GM19351 (cell line): ENCODE data around the gene SYMPK.
"Not testable (repeated sequence)": the region's sequence is repeated elsewhere in the genome, so short reads cannot be mapped to it uniquely, and the experiment has no call there.

Experiments
- ATAC-seq: cut with Tn5 transposase; IDR thresholded peaks from one replicate; pipeline ENCODE4 v1.9.1; 2021; ENCODE audit warnings: mild to moderate bottlenecking, moderate library complexity; ENCODE audit not compliant: unreplicated experiment

SYMPK gene

GRCh38 chr19:45809643-45810159 lies 53.2 kb downstream of the SYMPK start:
- ATAC-seq: no peak

- ATAC-seq: no peak
These were observed 57.2 kb downstream of the SYMPK start for GRCh38 chr19:45805719-45806118.

- no peak for ATAC-seq
These were observed 58.1 kb downstream of the SYMPK start for GRCh38 chr19:45804959-45805230.

GRCh38 chr19:45804140-45804958 lies 58.6 kb downstream of the SYMPK start:
- no peak for ATAC-seq

- no peak for ATAC-seq
These were observed 61.3 kb downstream of the SYMPK start for GRCh38 chr19:45801603-45802175.

- no peak for ATAC-seq
These were observed 62.8 kb downstream of the SYMPK start for GRCh38 chr19:45800070-45800553.

- ATAC-seq: not testable (repeated sequence)
These were observed 63.4 kb downstream of the SYMPK start for GRCh38 chr19:45799541-45799940.

- no peak for ATAC-seq
These were observed 63.9 kb downstream of the SYMPK start for GRCh38 chr19:45798995-45799517.

GRCh38 chr19:45794627-45795026 lies 68.3 kb downstream of the SYMPK start:
- no peak for ATAC-seq

GRCh38 chr19:45793876-45794275 lies 69.1 kb downstream of the SYMPK start:
- ATAC-seq: no peak

- no peak for ATAC-seq
These were observed 69.8 kb downstream of the SYMPK start for GRCh38 chr19:45793178-45793564.

- ATAC-seq: peak; percentile 91
These were observed 70.3 kb downstream of the SYMPK start, which contains the start of gene DMWD for GRCh38 chr19:45792470-45793177. Gene DMWD, minus strand, starts transcription at chr19:45792845. Its CDS starts 89 bp downstream, at chr19:45792756.

GRCh38 chr19:45791744-45792469 lies 71.0 kb downstream of the SYMPK start:
- ATAC-seq: peak; percentile 12

GRCh38 chr19:45790942-45791341 lies 72.0 kb downstream of the SYMPK start:
- no peak for ATAC-seq

- ATAC-seq: no peak
These were observed 73.7 kb downstream of the SYMPK start for GRCh38 chr19:45789035-45789786.

- ATAC-seq: no peak
These were observed 76.4 kb downstream of the SYMPK start for GRCh38 chr19:45786533-45786894.

GRCh38 chr19:45785781-45786532 lies 77.0 kb downstream of the SYMPK start:
- no peak for ATAC-seq

- ATAC-seq: no peak
These were observed 77.8 kb downstream of the SYMPK start for GRCh38 chr19:45785097-45785496.

- ATAC-seq: no peak
These were observed 78.9 kb downstream of the SYMPK start for GRCh38 chr19:45784096-45784495.
